Vagina (tissue), 2 donors: ENCODE results near the gene USP7.

ENCODE experiments used
- POLR2A ChIP-seq, 2 donors: fragments of 450-650 bp; IDR thresholded peaks; one replicate each; pipeline ENCODE4 v1.6.1; 2017; ENCODE audit warnings: antibody characterized with exemption in 2 of 2, mild to moderate bottlenecking in 2 of 2, moderate library complexity in 2 of 2
- POLR2AphosphoS5 ChIP-seq, 2 donors: sonication (generic); formaldehyde crosslinking; IDR thresholded peaks; one replicate each; pipeline ENCODE4 v1.9.0; 2017; ENCODE audit warnings: antibody characterized with exemption in 2 of 2, mild to moderate bottlenecking in 2 of 2, low read depth in 1 of 2; ENCODE audit not compliant: insufficient read depth in 1 of 2
- TF ChIP-seq, protein P1 (sequence below), 3 experiments: fragments of 450-650 bp in 2 of 3; fragments of 200-600 bp in 1 of 3; sonication (generic) in 1 of 3; IDR thresholded peaks; one replicate each; pipeline ENCODE4 v1.5.1; 2017 to 2019; ENCODE audit warnings: antibody characterized with exemption in 3 of 3, mild to moderate bottlenecking in 2 of 3, moderate library complexity in 2 of 3

DNA sequence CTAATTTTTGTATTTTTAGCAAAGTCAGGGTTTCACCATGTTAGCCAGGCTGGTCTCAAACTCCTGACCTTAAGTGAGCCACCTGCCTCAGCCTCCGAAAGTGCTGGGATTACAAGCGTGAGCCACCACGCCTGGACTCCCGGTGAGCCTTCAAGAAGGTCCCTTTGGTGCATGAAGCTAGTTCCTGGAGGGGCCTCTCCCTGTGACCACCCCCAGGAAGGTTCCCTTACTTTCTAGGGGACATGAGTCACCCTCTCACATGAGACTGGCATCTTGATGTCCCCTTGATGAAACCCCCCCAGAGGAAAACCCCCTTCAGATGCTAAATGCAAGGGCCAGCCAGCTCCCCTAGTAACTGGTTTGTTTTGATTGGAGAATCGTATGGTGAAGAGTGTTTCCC is 107.7 kb downstream of the USP7 start:
- TF ChIP-seq, protein P1, sequence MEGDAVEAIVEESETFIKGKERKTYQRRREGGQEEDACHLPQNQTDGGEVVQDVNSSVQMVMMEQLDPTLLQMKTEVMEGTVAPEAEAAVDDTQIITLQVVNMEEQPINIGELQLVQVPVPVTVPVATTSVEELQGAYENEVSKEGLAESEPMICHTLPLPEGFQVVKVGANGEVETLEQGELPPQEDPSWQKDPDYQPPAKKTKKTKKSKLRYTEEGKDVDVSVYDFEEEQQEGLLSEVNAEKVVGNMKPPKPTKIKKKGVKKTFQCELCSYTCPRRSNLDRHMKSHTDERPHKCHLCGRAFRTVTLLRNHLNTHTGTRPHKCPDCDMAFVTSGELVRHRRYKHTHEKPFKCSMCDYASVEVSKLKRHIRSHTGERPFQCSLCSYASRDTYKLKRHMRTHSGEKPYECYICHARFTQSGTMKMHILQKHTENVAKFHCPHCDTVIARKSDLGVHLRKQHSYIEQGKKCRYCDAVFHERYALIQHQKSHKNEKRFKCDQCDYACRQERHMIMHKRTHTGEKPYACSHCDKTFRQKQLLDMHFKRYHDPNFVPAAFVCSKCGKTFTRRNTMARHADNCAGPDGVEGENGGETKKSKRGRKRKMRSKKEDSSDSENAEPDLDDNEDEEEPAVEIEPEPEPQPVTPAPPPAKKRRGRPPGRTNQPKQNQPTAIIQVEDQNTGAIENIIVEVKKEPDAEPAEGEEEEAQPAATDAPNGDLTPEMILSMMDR (IDR thresholded peaks at IDR 0.05), result no peak
- TF ChIP-seq POLR2A (IDR thresholded peaks at IDR 0.05) (no peak), POLR2AphosphoS5 (IDR thresholded peaks at IDR 0.05; ENCODE audit: insufficient read depth in 1 of 2, low read depth in 1 of 2) (no peak)
